Fibroblast of the conjunctiva (primary cell): ENCODE data around the gene CACNA2D2.
A peak's percentile ranks its signal among the peaks of the same experiment; 100 is the strongest.

ENCODE experiments used
- DNase-seq: peaks from one replicate; pipeline ENCODE4 v3.0.0-alpha.2; 2010; ENCODE audit warnings: low read depth

The CACNA2D2 gene

GRCh38 chr3:50345586-50346234, 157.7 kb downstream of the CACNA2D2 start, which contains the start of gene ZMYND10:
TSS of gene ZMYND10 (minus strand) at chr3:50345732. CDS start at chr3:50345579, 153 bp downstream.
- no peak for DNase-seq

- DNase-seq = no peak
Observed at GRCh38 chr3:50345008-50345407, 158.4 kb downstream of the CACNA2D2 start.

GRCh38 chr3:50342813-50343633, 160.4 kb downstream of the CACNA2D2 start:
- DNase-seq = no peak

- no peak for DNase-seq
Observed at GRCh38 chr3:50341996-50342650, 161.3 kb downstream of the CACNA2D2 start.

GRCh38 chr3:50341537-50341936, 161.9 kb downstream of the CACNA2D2 start:
- no peak for DNase-seq

GRCh38 chr3:50340448-50341329, 162.7 kb downstream of the CACNA2D2 start, which contains the start of gene RASSF1:
TSS of gene RASSF1 (minus strand) at chr3:50340836. CDS start at chr3:50340805, 31 bp downstream.
- no peak for DNase-seq

GRCh38 chr3:50340147-50340447, 163.3 kb downstream of the CACNA2D2 start:
- no peak for DNase-seq

GRCh38 chr3:50339485-50340146, 163.8 kb downstream of the CACNA2D2 start:
- DNase-seq = no peak

- no peak for DNase-seq
Observed at GRCh38 chr3:50338965-50339364, 164.5 kb downstream of the CACNA2D2 start.

GRCh38 chr3:50337175-50337861, 166.1 kb downstream of the CACNA2D2 start:
- DNase-seq = peak; percentile 99

- no peak for DNase-seq
Observed at GRCh38 chr3:50336452-50337174, 166.8 kb downstream of the CACNA2D2 start.

GRCh38 chr3:50334339-50335075, 168.9 kb downstream of the CACNA2D2 start:
- no peak for DNase-seq

GRCh38 chr3:50333744-50334328, 169.6 kb downstream of the CACNA2D2 start:
- no peak for DNase-seq

- DNase-seq = no peak
Observed at GRCh38 chr3:50331364-50331907, 172.0 kb downstream of the CACNA2D2 start.

- DNase-seq = no peak
Observed at GRCh38 chr3:50330330-50330729, 173.1 kb downstream of the CACNA2D2 start.

GRCh38 chr3:50327943-50328691, 175.3 kb downstream of the CACNA2D2 start, which contains the start of gene TUSC2:
TSS of gene TUSC2 (minus strand) at chr3:50328223. CDS start at chr3:50328099, 124 bp downstream.
- DNase-seq = peak; percentile 93

GRCh38 chr3:50327129-50327528, 176.3 kb downstream of the CACNA2D2 start:
- DNase-seq = no peak

- DNase-seq = no peak
Observed at GRCh38 chr3:50326182-50326541, 177.3 kb downstream of the CACNA2D2 start.
